Activated naive CD4-positive, alpha-beta T cell treated with anti-CD3 and anti-CD28 coated beads for 36 hours (primary cell): ENCODE measurements around the gene LRRC14B. TPM values are rescaled to one million over a fixed set of nuclear protein-coding genes. Genes with fewer than 3 reads are reported as not detected.
"Not testable (repeated sequence)": the region's sequence is repeated elsewhere in the genome, so short reads cannot be mapped to it uniquely, and the experiment has no call there.

Source experiments
- CTCF ChIA-PET: fragments of 350-600 bp; sonication (Branson Sonifier 250); formaldehyde crosslinking; loops from one replicate; lab custom pipeline; 2021; ENCODE audit warnings: antibody characterized with exemption; lab: Charles Lee
- DNase-seq: peaks from one replicate; pipeline ENCODE4 v3.0.0-alpha.2; 2020
- H3K27ac Mint-ChIP-seq: one replicate; pipeline ENCODE4 v1.8.0; 2021; ENCODE audit warnings: mild to moderate bottlenecking, mixed read lengths
- H3K27me3 Mint-ChIP-seq: one replicate; pipeline ENCODE4 v1.8.0; 2021; ENCODE audit warnings: low read depth, mixed read lengths
- H3K36me3 Mint-ChIP-seq: one replicate; pipeline ENCODE4 v1.8.0; 2021; ENCODE audit warnings: low read depth, mixed read lengths
- H3K4me1 Mint-ChIP-seq: one replicate; pipeline ENCODE4 v1.8.0; 2021; ENCODE audit warnings: low read depth, mixed read lengths
- H3K4me3 Mint-ChIP-seq: one replicate; pipeline ENCODE4 v1.8.0; 2021; ENCODE audit warnings: mild to moderate bottlenecking, moderate library complexity, mixed read lengths
- H3K9me3 Mint-ChIP-seq: one replicate; pipeline ENCODE4 v1.8.0; 2021; ENCODE audit warnings: mixed read lengths
- intact Hi-C: fragments of 100-400 bp; cut with micrococcal nuclease; formaldehyde crosslinking; loops from one replicate; pipeline ENCODE4 v1.15.1; 2023
- total RNA-seq, 2 experiments: library from RNA; stranded (reverse); gene quantifications; one replicate each; pipeline ENCODE4 v1.2.3, GENCODE V29; 2021

LRRC14B gene
- total RNA-seq, 2 experiments from 2014 or later, result not detected

- intact Hi-C loops, result no loop called here
- CTCF ChIA-PET, result no interaction called here
- Mint-ChIP-seq H3K4me3 (no peak overlapping the region), H3K36me3 (no peaks in the 10 kb centered on the region), H3K27me3 (peaks cover 10% of the 10 kb centered on the region), H3K9me3 (no peaks in the 10 kb centered on the region), H3K27ac (no peak overlapping the region), H3K4me1 (no peaks in the 10 kb centered on the region)
- DNase-seq, result no peak
Observed at GRCh38 chr5:162565-163337, 28.5 kb upstream of the LRRC14B start.

DNA sequence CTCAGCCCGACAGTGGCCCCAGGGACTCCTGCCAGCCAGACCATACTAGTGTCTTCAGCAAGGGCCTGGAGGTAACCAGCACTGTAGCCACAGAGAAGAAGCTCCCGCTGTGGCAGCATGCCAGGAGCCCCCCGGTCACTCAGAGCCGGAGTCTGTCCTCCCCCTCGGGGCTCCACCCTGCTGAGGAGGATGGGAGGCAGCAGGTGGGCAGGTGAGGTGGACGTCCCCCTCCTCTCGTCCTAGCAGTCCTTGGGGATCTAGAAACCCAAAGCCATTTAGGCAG is 28.0 kb upstream of the LRRC14B start:
- H3K9me3 Mint-ChIP-seq, result no peaks in the 10 kb centered on the region
- no peaks in the 10 kb centered on the region for H3K4me1 Mint-ChIP-seq
- CTCF ChIA-PET, result no interaction called here
- no peaks in the 10 kb centered on the region for H3K36me3 Mint-ChIP-seq
- no peak overlapping the region for H3K27ac Mint-ChIP-seq
- intact Hi-C loops, result no loop called here
- no peak for DNase-seq
- H3K4me3 Mint-ChIP-seq, result no peak overlapping the region
- H3K27me3 Mint-ChIP-seq, result peaks cover 10% of the 10 kb centered on the region

DNA sequence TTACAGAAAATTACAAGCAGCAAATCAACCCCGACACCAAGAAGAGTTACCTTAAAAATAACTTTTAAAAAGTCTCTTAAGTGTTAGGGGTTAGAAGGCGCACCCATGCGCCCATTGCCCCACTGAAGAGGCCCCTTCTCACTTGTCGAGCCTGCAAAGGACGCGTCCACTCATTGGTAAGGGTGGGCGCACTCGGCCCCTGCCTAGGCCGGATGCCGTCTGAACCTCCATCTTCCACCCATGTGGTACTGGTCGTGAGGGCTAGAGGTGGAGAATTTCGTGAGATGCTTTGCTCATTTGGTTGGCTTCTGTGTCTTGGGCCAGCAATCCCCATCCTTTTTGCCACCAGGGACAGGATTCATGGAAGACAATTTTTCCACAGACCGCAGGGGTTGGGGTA is 27.5 kb upstream of the LRRC14B start:
- Mint-ChIP-seq H3K27me3 (peaks cover 10% of the 10 kb centered on the region), H3K4me1 (no peaks in the 10 kb centered on the region), H3K36me3 (no peaks in the 10 kb centered on the region), H3K27ac (no peak overlapping the region), H3K9me3 (no peaks in the 10 kb centered on the region), H3K4me3 (no peak overlapping the region)
- intact Hi-C loops, result no loop called here
- no peak for DNase-seq
- CTCF ChIA-PET, result no interaction called here

- H3K27ac Mint-ChIP-seq, result no peak overlapping the region
- H3K36me3 Mint-ChIP-seq, result no peaks in the 10 kb centered on the region
- H3K27me3 Mint-ChIP-seq, result peaks cover 9% of the 10 kb centered on the region
- CTCF ChIA-PET, result no interaction called here
- H3K4me3 Mint-ChIP-seq, result no peak overlapping the region
- intact Hi-C loops, result no loop called here
- no peaks in the 10 kb centered on the region for H3K4me1 Mint-ChIP-seq
- no peaks in the 10 kb centered on the region for H3K9me3 Mint-ChIP-seq
- DNase-seq, result no peak
Observed at GRCh38 chr5:164244-164643, 27.1 kb upstream of the LRRC14B start.

DNA sequence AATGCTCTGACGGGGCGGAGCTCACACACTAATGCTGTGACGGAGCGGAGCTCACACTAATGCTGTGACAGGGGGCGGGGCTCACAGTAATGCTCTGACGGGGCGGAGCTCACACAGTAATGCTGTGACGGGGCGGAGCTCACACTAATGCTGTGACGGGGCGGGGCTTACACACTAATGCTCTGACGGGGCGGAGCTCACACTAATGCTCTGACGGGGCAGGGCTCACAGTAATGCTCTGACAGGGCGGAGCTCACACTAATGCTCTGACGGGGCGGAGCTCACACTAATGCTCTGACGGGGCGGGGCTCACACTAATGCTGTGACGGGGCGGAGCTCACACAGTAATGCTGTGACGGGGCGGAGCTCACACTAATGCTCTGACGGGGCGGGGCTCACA is 26.5 kb upstream of the LRRC14B start:
- CTCF ChIA-PET, result not testable (repeated sequence)

GRCh38 chr5:166441-167372 is 24.6 kb upstream of the LRRC14B start:
- no peak overlapping the region for H3K4me3 Mint-ChIP-seq
- no peaks in the 10 kb centered on the region for H3K27me3 Mint-ChIP-seq
- DNase-seq, result no peak
- no peaks in the 10 kb centered on the region for H3K9me3 Mint-ChIP-seq
- intact Hi-C loops, result no loop called here
- no peaks in the 10 kb centered on the region for H3K4me1 Mint-ChIP-seq
- CTCF ChIA-PET, result no interaction called here
- no peaks in the 10 kb centered on the region for H3K36me3 Mint-ChIP-seq
- no peak overlapping the region for H3K27ac Mint-ChIP-seq

More for the DNA sequence above, 26.5 kb upstream of the LRRC14B start:
- H3K36me3 Mint-ChIP-seq, intact Hi-C loops, H3K4me1 Mint-ChIP-seq, H3K4me3 Mint-ChIP-seq, H3K27me3 Mint-ChIP-seq, DNase-seq, H3K27ac Mint-ChIP-seq, H3K9me3 Mint-ChIP-seq: not testable (repeated sequence)

DNA sequence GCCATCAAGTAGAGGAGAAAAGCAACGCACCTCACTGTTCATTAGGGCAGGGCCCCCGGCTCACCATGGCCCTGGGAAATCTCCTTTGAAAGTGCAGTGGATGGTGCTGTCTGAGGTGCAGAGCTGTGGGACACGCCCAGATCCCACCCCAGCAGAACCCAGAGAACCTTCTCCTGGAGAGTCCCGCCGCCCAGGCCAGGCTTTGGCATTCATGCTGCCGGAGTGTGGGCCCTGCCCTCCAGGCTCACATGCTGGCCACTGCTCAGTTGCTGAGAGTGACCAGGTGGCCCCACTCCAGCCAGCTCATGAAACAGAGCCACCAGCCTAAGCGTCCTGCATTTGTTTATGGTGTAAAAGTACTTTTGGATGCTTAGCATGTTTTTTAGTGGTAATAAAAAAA is 23.8 kb upstream of the LRRC14B start:
- H3K9me3 Mint-ChIP-seq, result no peaks in the 10 kb centered on the region
- no peaks in the 10 kb centered on the region for H3K27me3 Mint-ChIP-seq
- H3K4me1 Mint-ChIP-seq, result no peaks in the 10 kb centered on the region
- H3K4me3 Mint-ChIP-seq, result no peak overlapping the region
- H3K36me3 Mint-ChIP-seq, result no peaks in the 10 kb centered on the region
- intact Hi-C loops, result no loop called here
- no peak overlapping the region for H3K27ac Mint-ChIP-seq
- CTCF ChIA-PET, result no interaction called here
- DNase-seq, result no peak

- Mint-ChIP-seq H3K9me3 (no peaks in the 10 kb centered on the region), H3K27ac (no peak overlapping the region), H3K4me3 (no peak overlapping the region), H3K36me3 (no peaks in the 10 kb centered on the region), H3K4me1 (no peaks in the 10 kb centered on the region), H3K27me3 (no peaks in the 10 kb centered on the region)
- no peak for DNase-seq
- CTCF ChIA-PET, result interaction anchor here (0.6 kb wide), 1 partner anchor 174 kb away, joined by 3 read pairs; no protein-coding TSS in a partner anchor
- intact Hi-C loops, result no loop called here
Observed at GRCh38 chr5:167982-168660, 23.2 kb upstream of the LRRC14B start.

GRCh38 chr5:169071-169727 is 22.1 kb upstream of the LRRC14B start:
- H3K36me3 Mint-ChIP-seq, result no peaks in the 10 kb centered on the region
- no peaks in the 10 kb centered on the region for H3K27me3 Mint-ChIP-seq
- CTCF ChIA-PET, result no interaction called here
- no peaks in the 10 kb centered on the region for H3K9me3 Mint-ChIP-seq
- intact Hi-C loops, result no loop called here
- no peak overlapping the region for H3K27ac Mint-ChIP-seq
- no peaks in the 10 kb centered on the region for H3K4me1 Mint-ChIP-seq
- DNase-seq, result no peak
- H3K4me3 Mint-ChIP-seq, result no peak overlapping the region

DNA sequence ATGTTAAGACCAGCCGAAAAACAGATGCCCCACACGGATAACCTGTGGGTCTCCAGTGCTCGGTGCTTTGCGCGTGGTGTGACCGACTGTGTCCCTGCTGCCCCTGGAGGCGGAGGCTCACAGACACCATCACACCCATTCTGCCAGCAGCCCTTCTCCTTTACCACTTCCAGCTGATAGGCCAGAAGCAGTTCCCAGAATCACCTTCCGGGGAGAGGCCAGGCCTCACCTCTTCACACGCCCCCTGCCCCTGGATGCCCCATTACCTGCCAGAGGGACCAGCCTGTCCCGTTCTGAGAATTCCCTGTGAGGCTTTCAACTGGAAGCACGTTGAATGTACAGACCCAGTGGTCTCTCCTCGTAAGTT is 21.6 kb upstream of the LRRC14B start:
- H3K27ac Mint-ChIP-seq, result no peak overlapping the region

DNA sequence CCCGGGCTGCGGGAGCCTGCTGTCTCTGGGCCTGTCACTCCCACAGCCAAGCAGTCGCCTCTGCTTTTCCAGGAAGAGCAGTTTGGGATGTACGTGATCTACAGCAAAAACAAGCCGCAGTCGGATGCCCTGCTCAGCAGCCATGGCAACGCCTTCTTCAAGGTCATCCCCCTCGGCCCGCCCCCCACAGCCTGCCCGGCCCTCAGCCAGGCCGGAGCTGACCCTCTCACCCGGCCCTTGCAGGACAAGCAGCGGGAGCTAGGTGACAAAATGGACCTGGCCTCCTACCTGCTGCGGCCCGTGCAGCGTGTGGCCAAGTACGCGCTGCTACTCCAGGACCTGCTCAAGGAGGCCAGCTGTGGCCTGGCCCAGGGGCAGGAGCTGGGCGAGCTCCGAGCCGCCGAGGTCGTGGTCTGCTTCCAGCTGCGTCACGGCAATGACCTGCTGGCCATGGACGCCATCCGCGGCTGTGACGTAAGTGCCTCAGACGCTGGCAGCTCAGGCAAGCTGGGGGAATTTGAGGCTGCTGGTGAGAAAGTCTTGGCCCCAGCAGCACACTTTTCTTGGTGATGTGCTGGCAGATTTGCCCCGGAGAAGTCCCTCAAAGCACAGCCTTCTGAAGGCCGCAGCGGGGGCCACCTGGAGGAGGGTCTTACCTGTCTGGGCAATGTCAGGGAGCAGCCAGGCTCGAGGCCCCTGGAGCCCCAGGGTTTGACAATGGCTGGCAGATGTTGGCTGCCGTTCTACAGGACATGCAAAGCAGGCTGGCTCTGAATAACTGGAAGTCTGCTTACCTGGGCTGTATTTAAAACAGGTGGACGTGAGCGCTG is 20.1 kb upstream of the LRRC14B start:
- CTCF ChIA-PET, result no interaction called here
- Mint-ChIP-seq H3K4me1 (no peaks in the 10 kb centered on the region), H3K9me3 (no peaks in the 10 kb centered on the region), H3K36me3 (no peaks in the 10 kb centered on the region), H3K27ac (no peak overlapping the region), H3K4me3 (no peak overlapping the region), H3K27me3 (no peaks in the 10 kb centered on the region)
- no peak for DNase-seq
- intact Hi-C loops, result no loop called here

More for the DNA sequence above, 21.6 kb upstream of the LRRC14B start:
- Mint-ChIP-seq H3K36me3 (no peaks in the 10 kb centered on the region), H3K27me3 (no peaks in the 10 kb centered on the region), H3K9me3 (no peaks in the 10 kb centered on the region), H3K4me1 (no peaks in the 10 kb centered on the region), H3K4me3 (no peak overlapping the region)
- CTCF ChIA-PET, result no interaction called here
- intact Hi-C loops, result no loop called here
- DNase-seq, result no peak
